ENCODE measurements around the gene TIMP1. TPM values are rescaled to one million over a fixed set of nuclear protein-coding genes. Genes with fewer than 3 reads are reported as not detected.

The TIMP1 gene
- total RNA-seq, 1 donor from 2014 or later: 21.6 TPM

GRCh38 chrX:47593522-47593921, 11.3 kb downstream of the TIMP1 start:
- no peaks in the 10 kb centered on the region for H3K36me3 Mint-ChIP-seq
- Histone ChIP-seq H3K4me3 (no peak overlapping the region), H3K9ac (no peak overlapping the region), H4K20me1 (ENCODE audit: low read depth) (no peaks in the 10 kb centered on the region), H3K4me2 (no peak overlapping the region), H3K27me3 (no peaks in the 10 kb centered on the region), H3F3A (ENCODE audit: low read depth) (no peaks in the 10 kb centered on the region), H3K79me2 (ENCODE audit: low read depth) (no peaks in the 10 kb centered on the region), H3K36me3 (no peaks in the 10 kb centered on the region), H3K27ac (no peak overlapping the region), H2AFZ (replicated peaks) (no peak overlapping the region), H3K9me3 (ENCODE audit: low read depth) (no peaks in the 10 kb centered on the region), H3K4me1 (no peaks in the 10 kb centered on the region)
- no peaks in the 10 kb centered on the region for H3K4me1 Mint-ChIP-seq
- no peak overlapping the region for H3K4me3 Mint-ChIP-seq
- H3K27ac Mint-ChIP-seq: no peak overlapping the region
- no peak for DNase-seq (ENCODE audit: low spot score)
- H3K27me3 Mint-ChIP-seq (ENCODE audit: insufficient read depth, low read depth): peaks cover 2% of the 10 kb centered on the region
- peaks cover 15% of the 10 kb centered on the region for H3K9me3 Mint-ChIP-seq
- TF ChIP-seq EZH2 (IDR thresholded peaks at IDR 0.05) (no peak), EZH2phosphoT487 (IDR thresholded peaks at IDR 0.05) (no peak), CTCF (IDR thresholded peaks at IDR 0.05) (no peak)

GRCh38 chrX:47595716-47596251, 13.5 kb downstream of the TIMP1 start:
- H3K27me3 ChIP-seq: no peaks in the 10 kb centered on the region
- no peaks in the 10 kb centered on the region for H3K27me3 Mint-ChIP-seq (ENCODE audit: insufficient read depth, low read depth)
- H3K27ac ChIP-seq: no peak overlapping the region
- H3K36me3 ChIP-seq: no peaks in the 10 kb centered on the region
- H3K79me2 ChIP-seq (ENCODE audit: low read depth): no peaks in the 10 kb centered on the region
- H3K9ac ChIP-seq: no peak overlapping the region
- no peak overlapping the region for H3K4me2 ChIP-seq
- no peak overlapping the region for H3K4me3 ChIP-seq
- H3K4me3 Mint-ChIP-seq: no peak overlapping the region
- TF ChIP-seq CTCF (IDR thresholded peaks at IDR 0.05): no peak
- no peak for TF ChIP-seq EZH2 (IDR thresholded peaks at IDR 0.05)
- TF ChIP-seq EZH2phosphoT487 (IDR thresholded peaks at IDR 0.05): no peak
- H3K4me1 ChIP-seq: no peaks in the 10 kb centered on the region
- no peaks in the 10 kb centered on the region for H4K20me1 ChIP-seq (ENCODE audit: low read depth)
- no peak overlapping the region for H3K27ac Mint-ChIP-seq
- DNase-seq (ENCODE audit: low spot score): no peak
- H3K9me3 Mint-ChIP-seq: peaks cover 18% of the 10 kb centered on the region
- no peaks in the 10 kb centered on the region for H3K36me3 Mint-ChIP-seq
- H3K9me3 ChIP-seq (ENCODE audit: low read depth): no peaks in the 10 kb centered on the region
- no peaks in the 10 kb centered on the region for H3K4me1 Mint-ChIP-seq
- H3F3A ChIP-seq (ENCODE audit: low read depth): no peaks in the 10 kb centered on the region
- no peak overlapping the region for H2AFZ ChIP-seq (replicated peaks)

GRCh38 chrX:47596256-47596655, 14.0 kb downstream of the TIMP1 start:
- no peaks in the 10 kb centered on the region for H3K4me1 Mint-ChIP-seq
- H3F3A ChIP-seq (ENCODE audit: low read depth): no peaks in the 10 kb centered on the region
- H3K9me3 Mint-ChIP-seq: peaks cover 18% of the 10 kb centered on the region
- H3K36me3 ChIP-seq: no peaks in the 10 kb centered on the region
- no peak overlapping the region for H3K27ac ChIP-seq
- TF ChIP-seq EZH2 (IDR thresholded peaks at IDR 0.05): no peak
- TF ChIP-seq EZH2phosphoT487 (IDR thresholded peaks at IDR 0.05): no peak
- TF ChIP-seq CTCF (IDR thresholded peaks at IDR 0.05): no peak
- H2AFZ ChIP-seq (replicated peaks): no peak overlapping the region
- H3K36me3 Mint-ChIP-seq: no peaks in the 10 kb centered on the region
- H3K27ac Mint-ChIP-seq: no peak overlapping the region
- no peak overlapping the region for H3K9ac ChIP-seq
- no peak overlapping the region for H3K4me3 Mint-ChIP-seq
- H3K9me3 ChIP-seq (ENCODE audit: low read depth): no peaks in the 10 kb centered on the region
- no peaks in the 10 kb centered on the region for H3K79me2 ChIP-seq (ENCODE audit: low read depth)
- H3K27me3 Mint-ChIP-seq (ENCODE audit: insufficient read depth, low read depth): no peaks in the 10 kb centered on the region
- no peak overlapping the region for H3K4me2 ChIP-seq
- no peaks in the 10 kb centered on the region for H3K4me1 ChIP-seq
- no peak for DNase-seq (ENCODE audit: low spot score)
- H4K20me1 ChIP-seq (ENCODE audit: low read depth): no peaks in the 10 kb centered on the region
- no peaks in the 10 kb centered on the region for H3K27me3 ChIP-seq
- H3K4me3 ChIP-seq: no peak overlapping the region

All from neural progenitor cell (in vitro differentiated cells).